ENCODE measurements around the gene IRF7. TPM values are rescaled to one million over a fixed set of nuclear protein-coding genes. Genes with fewer than 3 reads are reported as not detected.

Gene IRF7
- total and polyA plus RNA-seq, 2 experiments from 2014 or later, result 13.0 to 17.7 TPM

DNA sequence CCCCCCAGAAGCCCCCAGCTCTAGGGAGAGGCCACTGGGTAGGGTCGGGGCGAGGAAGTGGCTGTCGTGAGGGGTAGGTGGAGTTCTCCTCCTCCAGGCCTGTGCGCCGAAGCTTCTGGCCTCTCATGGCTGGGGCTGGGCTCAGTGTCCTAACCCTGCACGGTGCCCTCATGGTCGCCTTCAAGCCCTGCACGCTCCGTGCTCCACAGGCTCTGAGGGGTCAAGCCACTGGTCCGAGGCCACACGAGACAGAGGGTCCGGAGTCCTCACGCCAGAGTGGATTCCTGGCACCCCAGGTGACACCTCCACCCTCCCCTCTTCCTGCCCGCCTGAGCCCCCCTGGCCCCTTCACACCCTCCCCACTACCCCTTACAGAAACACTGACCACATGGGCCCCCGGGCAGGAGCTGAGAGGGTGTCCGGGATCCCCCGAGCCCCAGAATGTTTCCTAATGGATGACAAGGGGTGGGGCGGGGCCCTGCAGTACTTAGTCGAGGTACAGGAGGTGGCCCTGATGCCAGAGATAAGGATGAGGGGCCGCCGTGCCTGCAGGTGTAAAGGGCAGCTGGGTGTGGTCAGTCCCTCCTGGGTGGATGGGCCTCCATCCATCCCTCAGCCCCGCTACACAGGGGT lies 10.0 kb upstream of the IRF7 start:
- Histone ChIP-seq H3K27me3 (peaks cover 2% of the 10 kb centered on the region), H3K36me3 (no peaks in the 10 kb centered on the region), H3K27ac (no peak overlapping the region), H3K4me1 (ENCODE audit: low read depth) (peaks cover 15% of the 10 kb centered on the region), H3K4me3 (no peak overlapping the region), H3K9me3 (ENCODE audit: low read depth) (no peaks in the 10 kb centered on the region)
- TF ChIP-seq CTCF (IDR thresholded peaks at IDR 0.05; ENCODE audit: low read depth, low read length), result no peak
- DNase-seq (ENCODE audit: low read depth in 1 of 2, low spot score in 1 of 2), result no peak

DNA sequence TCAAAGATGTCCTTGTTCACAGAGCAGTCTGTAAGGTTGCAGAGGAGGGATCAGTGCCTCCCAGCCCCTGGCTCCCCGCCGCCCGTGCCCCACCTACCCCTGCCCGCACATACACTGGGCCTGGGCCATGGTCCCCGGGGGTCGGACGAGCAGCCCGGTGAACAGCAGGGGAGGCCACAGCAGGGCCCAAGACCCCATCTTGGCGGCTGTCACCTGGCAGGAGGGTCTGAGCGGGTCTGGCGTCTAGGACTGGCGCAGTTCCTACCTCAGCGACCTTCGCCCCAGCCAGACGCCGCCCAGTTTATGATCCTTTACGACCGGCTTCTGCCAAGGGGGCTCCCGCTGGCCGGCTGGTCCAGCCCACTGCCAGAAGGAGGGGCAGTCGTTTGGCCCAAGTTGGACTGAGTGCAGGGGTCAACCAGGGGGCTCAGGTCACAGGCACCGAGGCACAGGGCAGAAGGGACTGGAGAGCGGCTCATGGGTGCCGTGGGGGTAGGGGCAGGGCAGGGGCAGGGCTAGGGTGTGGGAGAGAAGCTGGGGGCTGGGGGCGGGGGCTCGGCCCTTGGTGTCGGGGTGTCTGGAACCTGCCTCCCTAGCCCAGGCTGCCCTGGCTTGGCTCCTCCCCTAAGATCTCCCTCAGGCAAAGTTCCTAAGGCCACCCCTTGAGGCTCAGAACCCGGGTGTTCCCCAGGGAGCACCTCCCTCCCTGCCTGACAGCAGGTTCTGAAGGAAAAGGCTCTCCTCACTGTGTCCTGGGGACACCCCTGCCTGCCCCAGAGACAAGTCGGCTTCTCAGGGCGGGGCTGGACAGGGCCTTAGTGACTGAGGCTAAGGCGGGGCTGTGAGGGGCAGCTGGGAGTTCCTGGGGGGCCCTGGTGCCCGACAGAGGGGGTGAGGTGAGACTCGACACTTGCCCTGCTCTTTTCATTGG lies 9.2 kb upstream of the IRF7 start, which contains the start of gene CDHR5:
Gene CDHR5, minus strand, starts transcription at position 251 of the 931 bp plus-strand sequence. Its CDS starts 53 bp downstream, at position 198.
- Histone ChIP-seq H3K27me3 (peaks cover 2% of the 10 kb centered on the region), H3K36me3 (no peaks in the 10 kb centered on the region), H3K27ac (no peak within 1 kb of the TSS), H3K4me1 (ENCODE audit: low read depth) (peaks cover 15% of the 10 kb centered on the region), H3K4me3 (no peak within 1 kb of the TSS), H3K9me3 (ENCODE audit: low read depth) (no peaks in the 10 kb centered on the region)
- TF ChIP-seq CTCF (IDR thresholded peaks at IDR 0.05; ENCODE audit: low read depth, low read length), result no peak
- DNase-seq (ENCODE audit: low read depth in 1 of 2, low spot score in 1 of 2), result no peak

GRCh38 chr11:623999-624704 lies 8.4 kb upstream of the IRF7 start:
- TF ChIP-seq CTCF (IDR thresholded peaks at IDR 0.05; ENCODE audit: low read depth, low read length), result no peak
- H3K36me3 ChIP-seq, result no peaks in the 10 kb centered on the region
- no peak overlapping the region for H3K4me3 ChIP-seq
- DNase-seq (ENCODE audit: low read depth in 1 of 2, low spot score in 1 of 2), result no peak
- H3K27me3 ChIP-seq, result peaks cover 2% of the 10 kb centered on the region
- H3K27ac ChIP-seq, result no peak overlapping the region
- no peaks in the 10 kb centered on the region for H3K9me3 ChIP-seq (ENCODE audit: low read depth)
- peaks cover 9% of the 10 kb centered on the region for H3K4me1 ChIP-seq (ENCODE audit: low read depth)

DNA sequence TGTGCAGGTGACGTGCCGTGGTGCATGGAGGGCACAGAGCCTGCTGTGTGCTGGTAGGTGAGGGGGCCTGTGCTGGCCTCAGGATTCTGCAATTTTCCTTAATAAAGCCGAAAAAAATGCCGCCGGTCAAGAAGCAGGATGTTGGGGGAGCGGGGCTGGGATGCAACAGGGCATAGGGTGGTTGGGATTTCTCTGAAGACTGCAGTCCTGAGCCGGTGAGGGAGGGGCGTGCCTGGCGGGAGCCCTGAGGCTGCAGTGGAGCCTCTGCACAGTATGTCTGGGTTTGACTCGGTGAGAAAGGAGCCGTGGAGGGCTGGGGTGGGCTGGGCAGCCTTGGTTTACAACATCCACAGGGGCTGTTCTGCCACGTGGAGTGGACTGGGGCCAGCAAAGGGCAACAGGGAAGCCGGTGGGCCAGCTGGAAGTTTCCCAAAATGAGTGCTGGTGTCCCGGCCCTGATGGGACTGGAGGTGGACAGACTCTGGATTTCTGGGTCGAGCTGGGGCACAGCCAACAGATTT lies 7.7 kb upstream of the IRF7 start:
- Histone ChIP-seq H3K4me3 (no peak overlapping the region), H3K9me3 (ENCODE audit: low read depth) (no peaks in the 10 kb centered on the region), H3K4me1 (ENCODE audit: low read depth) (peaks cover 1% of the 10 kb centered on the region), H3K27me3 (peaks cover 2% of the 10 kb centered on the region), H3K27ac (no peak overlapping the region), H3K36me3 (no peaks in the 10 kb centered on the region)
- DNase-seq (ENCODE audit: low read depth in 1 of 2, low spot score in 1 of 2), result no peak
- TF ChIP-seq CTCF (IDR thresholded peaks at IDR 0.05; ENCODE audit: low read depth, low read length), result no peak

- no peak for DNase-seq (ENCODE audit: low read depth in 1 of 2, low spot score in 1 of 2)
- Histone ChIP-seq H3K27me3 (peaks cover 2% of the 10 kb centered on the region), H3K4me1 (ENCODE audit: low read depth) (no peaks in the 10 kb centered on the region), H3K9me3 (ENCODE audit: low read depth) (no peaks in the 10 kb centered on the region), H3K4me3 (no peak overlapping the region), H3K27ac (no peak overlapping the region), H3K36me3 (peaks cover 2% of the 10 kb centered on the region)
- TF ChIP-seq CTCF (IDR thresholded peaks at IDR 0.05; ENCODE audit: low read depth, low read length), result no peak
Measured at GRCh38 chr11:621838-622237, 6.1 kb upstream of the IRF7 start.

Data from cardiac muscle cell (in vitro differentiated cells and primary cell).